HG03520 (cell line): ENCODE measurements around the gene TOP3B.

ENCODE experiments used
- ATAC-seq: cut with Tn5 transposase; IDR thresholded peaks from one replicate; pipeline ENCODE4 v1.9.1; 2021; ENCODE audit warnings: mild to moderate bottlenecking, moderate library complexity; ENCODE audit not compliant: unreplicated experiment

The TOP3B gene

DNA sequence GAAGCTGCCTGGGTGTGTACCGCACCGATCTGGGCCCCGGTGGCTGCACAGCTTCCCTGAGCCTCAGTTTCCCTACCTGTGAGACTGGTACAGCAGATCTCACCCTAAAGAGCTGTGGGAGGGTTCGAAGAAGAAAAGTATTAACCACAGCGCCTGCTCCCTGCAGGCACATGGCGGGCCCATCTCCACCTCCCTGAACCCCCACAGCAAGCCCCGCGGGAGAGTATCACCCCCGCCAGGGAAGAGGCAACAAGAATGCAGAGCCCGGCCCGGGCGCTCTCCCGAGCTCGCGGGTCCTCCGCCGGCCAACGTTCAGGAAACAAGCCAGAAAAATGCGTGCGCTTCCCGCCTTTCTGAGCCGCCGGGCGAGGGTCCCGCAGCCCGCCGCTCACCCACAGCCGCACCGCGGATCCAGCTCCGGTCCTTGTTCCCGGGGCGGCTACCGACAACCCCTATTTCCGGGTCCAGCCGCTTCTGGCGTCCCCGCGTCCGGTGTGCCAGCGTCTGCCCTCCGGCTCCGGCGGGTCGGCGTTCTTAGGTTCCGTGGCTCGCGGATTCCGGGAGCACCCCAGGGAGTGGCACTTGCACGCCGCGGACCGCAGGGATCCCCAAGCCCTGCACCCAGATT lies at the start of gene TOP3B:
Gene TOP3B, minus strand, starts transcription at position 450 of the 628 bp plus-strand sequence. CDS start 7,078 bp downstream, outside the sequence.
- ATAC-seq, result no peak

GRCh38 chr22:22031183-22031945 lies 48.8 kb upstream of the TOP3B start:
- no peak for ATAC-seq

DNA sequence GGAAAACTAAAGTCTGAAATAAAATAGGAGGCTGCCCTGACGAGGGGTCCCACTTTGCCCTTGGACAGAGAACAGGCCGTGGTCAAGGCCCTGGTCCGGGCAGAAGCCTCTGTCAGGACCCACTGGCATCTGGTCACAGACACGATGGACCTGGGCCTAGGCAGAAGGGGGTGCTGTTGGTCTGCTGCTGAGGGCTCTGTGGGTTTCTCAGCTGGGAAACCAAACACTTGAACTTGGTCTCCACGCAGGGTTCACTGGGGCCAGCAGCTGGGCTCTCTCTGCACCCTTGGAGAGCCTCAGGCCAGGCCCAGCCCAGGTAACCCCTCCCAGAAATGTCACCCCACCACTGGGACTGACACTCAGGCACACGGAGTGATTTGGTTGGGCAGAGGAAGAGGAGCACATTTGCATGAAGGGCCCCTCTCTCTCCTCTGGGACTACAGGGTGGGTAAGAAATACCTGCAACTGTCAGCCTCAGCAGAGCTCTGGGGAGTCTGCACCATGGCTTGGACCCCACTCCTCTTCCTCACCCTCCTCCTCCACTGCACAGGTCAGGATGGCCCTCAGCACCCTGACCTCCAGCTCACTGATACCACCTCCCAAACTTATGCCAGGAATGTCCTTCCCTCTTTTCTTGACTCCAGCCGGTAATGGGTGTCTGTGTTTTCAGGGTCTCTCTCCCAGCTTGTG lies 48.1 kb upstream of the TOP3B start:
- peak; percentile 43 for ATAC-seq

DNA sequence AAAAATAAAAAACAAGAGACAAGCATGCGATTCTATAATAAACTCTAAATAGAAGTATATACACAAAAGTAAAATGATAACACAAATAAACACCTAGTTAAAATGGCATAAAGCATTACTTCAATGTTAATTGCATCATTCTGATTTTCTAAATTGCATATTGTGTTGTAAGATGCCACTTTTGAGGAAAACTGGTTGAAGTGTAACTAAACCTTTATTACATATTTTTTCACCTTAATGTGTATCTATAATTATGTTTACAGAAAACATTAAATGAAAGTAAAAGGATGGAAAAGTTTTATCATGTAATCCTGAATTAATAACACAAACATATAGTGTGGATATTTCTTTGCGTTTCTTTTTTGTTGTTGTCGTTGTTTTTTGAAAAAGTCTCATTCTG lies 45.4 kb upstream of the TOP3B start:
- ATAC-seq, result no peak

GRCh38 chr22:22026157-22026831 lies 43.7 kb upstream of the TOP3B start:
- ATAC-seq, result peak; percentile 50

DNA sequence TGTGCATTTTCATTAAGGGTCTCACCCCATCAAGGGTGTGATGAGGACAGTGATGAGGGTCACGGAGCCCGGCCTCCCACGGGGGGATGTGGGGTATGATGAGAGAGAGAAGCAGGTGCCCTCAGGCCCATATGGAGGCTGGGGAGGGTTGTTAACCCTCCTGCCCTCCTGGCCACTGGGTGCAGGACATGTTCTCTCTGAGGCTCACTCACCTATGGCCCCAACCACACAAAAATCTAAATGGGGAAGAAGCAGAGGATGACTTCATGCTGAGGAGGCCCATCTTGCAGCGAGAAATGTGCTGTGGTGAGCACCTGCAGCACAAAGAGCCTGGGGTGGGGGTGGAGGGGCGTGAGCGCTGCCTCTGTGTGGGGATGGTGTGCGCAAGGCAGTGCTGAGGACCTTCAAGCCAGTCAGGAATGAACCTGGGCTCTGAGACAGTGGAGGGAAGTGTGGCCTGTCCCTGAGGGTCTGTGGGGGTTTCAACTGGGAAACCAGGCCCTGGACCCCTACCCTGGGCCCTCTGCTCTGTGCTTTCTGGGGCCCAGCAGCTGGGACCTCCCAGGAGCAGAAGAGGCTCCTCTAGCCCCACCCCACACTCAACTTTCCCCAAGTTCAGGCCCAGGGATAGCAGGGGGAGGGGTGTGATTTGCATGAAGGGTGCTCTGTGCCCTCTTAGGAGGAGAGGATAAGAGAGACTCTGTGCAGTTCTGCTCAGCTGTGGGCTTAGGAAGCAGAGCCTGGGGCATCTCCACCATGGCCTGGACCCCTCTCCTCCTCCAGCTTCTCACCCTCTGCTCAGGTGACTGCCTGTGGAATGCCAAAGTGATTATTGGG lies 43.0 kb upstream of the TOP3B start:
- no peak for ATAC-seq

DNA sequence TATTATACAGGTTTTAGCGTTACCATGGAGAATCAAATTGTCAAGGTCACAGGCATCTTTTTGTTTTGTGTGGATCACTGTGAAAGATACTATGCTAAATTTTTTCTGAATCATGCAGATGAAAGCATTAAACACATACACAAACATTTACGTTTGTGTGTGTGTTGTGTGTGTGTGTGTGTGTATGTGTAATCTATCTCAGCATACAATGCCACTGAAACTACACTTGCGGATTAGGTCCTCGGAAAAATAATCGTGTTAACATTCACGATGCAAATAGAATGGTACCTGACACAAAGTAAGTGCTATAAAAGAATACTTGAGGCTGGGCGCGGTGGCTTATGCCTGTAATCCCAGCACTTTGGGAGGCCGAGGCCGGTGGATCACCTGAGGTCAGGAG lies 41.9 kb upstream of the TOP3B start:
- no peak for ATAC-seq

DNA sequence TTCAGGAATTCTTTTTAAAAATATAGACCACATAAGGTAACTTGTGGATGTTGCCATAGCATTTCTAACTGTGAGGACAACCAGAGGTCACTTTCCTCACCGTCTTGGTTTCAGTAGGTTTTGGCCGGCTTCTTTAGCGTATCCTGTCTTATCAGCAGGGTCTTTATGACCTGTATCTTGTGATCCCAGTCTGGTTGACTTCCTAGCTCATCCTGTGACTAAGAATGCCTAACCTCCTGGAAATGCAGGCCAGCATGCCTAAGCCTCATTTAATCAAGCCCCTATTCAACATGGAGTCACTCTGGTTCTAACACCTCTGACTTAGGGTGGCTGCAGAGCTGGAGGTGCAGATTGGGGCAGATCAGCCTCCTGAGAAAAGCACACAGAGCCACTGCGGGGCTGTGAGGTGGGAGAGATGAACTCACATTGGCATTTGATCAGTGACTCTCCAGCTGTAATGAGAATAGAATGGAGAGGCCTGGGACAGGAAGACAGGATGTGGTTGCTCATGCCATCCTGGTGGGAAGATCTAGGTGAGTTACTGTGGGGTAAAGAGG lies 41.1 kb upstream of the TOP3B start:
- no peak for ATAC-seq

DNA sequence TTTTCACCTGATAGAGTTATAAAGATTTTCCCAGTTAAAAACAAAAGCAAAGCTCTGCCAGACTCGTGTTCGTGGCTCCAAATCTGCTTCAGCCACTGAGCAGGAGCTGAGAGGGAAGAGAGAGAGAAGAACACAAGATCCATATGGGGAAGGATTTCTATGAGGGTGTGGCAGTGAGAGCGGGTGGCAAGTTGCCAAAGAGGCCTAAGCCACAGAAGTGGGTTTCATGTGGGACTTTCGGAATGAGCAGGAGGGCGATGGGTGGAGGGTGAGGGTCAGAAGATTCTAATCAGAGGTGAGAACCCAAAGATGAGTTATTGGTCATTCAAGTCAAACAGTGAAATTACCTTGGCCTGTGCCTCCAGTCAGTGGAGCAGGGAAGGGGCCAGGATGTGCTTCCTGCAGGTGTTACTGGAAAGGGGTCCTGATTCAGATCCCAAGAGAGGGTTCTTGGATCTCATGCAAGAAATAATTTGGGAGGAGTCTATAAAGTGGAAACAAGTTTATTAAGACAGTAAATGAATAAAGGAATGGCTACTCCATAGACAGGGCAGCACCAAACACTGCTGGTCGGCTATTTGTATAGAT lies 40.5 kb upstream of the TOP3B start:
- ATAC-seq, result no peak

- no peak for ATAC-seq
These were observed 39.8 kb upstream of the TOP3B start for GRCh38 chr22:22022255-22022840.

GRCh38 chr22:22021162-22021750 lies 38.7 kb upstream of the TOP3B start:
- no peak for ATAC-seq

DNA sequence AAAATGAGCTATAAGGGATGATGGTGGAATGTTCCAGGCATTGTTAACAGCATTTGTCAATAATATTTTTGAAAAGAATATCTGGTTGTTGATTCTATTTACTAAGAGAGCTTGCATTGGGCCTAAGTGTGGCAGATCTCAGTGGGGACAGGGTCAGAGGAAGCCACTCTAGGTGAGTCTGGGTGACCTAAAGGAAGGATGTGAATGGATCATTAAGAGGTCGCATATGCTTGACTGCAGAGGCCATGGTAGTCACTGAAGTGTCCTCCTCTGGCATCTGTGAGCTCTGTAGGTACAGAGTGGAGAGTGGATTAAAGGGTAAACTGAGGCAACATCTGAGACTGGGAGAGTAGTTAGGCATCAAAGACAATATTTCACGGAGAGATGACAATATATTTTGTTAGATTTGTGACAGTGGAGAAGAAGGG lies 37.9 kb upstream of the TOP3B start:
- no peak for ATAC-seq

DNA sequence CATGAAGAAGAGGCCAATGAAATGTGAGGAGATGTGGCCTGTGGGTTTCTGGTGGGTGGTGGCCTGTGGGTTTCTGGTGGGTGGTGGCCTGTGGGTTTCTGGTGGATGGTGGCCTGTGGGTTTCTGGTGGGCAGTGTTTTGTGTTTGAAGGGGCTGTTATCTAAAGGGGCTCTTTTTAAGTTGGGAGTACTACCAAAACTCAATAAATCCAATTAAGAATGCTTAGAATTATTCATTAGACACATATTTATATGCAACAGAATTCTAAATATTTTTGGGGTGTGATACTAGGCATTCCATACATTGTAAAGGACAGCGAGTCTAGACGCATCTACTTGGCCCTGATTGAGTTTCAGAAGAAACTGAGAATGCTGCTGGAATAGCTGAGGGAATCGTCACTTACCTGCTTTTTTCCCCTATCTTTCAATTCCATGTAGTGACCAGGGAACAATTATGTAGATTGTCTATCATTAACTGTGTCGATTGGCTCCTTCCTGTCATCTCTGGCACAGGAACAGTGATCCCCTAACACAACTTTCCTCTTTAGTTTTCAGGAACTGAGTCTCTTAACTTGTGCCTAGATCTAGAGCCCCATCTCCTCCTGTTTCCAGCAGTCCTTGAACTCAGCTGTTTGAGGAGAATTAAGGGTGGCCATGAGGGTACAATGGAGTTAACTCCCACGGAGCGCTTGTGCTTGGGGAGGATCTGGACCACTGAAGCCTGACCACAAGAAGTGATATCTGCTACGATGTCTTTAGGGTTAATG lies 37.3 kb upstream of the TOP3B start:
- no peak for ATAC-seq

GRCh38 chr22:22018825-22019658 lies 36.5 kb upstream of the TOP3B start:
- ATAC-seq, result no peak

GRCh38 chr22:22015631-22016030 lies 33.0 kb upstream of the TOP3B start:
- ATAC-seq, result no peak

DNA sequence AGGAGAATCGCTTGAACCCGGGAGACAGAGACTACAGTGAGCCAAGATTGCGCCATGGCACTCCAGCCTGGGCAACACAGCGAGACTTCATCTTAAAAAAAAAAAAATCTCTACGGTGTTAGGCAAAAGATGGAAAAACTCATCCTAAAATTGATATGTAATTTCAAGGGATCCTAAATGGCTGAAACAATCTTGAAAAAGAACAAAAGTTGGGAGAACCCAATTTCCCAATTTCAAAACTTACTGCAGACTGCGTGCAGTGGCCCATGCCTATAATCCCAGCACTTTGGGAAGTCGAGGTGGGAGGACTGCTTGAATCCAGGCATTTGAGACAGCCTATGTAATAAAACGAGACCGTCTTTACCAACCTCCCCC lies 31.7 kb upstream of the TOP3B start:
- no peak for ATAC-seq

- no peak for ATAC-seq
These were observed 31.1 kb upstream of the TOP3B start for GRCh38 chr22:22013559-22014284.
